Mesothelial cell of epicardium (in vitro differentiated cells): ENCODE measurements around the gene ATP11C. TPM values are rescaled to one million over a fixed set of nuclear protein-coding genes. Genes with fewer than 3 reads are reported as not detected.
"Not testable (repeated sequence)": the region's sequence is repeated elsewhere in the genome, so short reads cannot be mapped to it uniquely, and the experiment has no call there.

Source experiments
- DNase-seq, 2 experiments: peaks; one replicate each; pipeline ENCODE4 v3.0.0; 2021; ENCODE audit warnings: low spot score in 2 of 2; ENCODE audit not compliant: unreplicated experiment in 2 of 2
- H3K27ac Mint-ChIP-seq: 2 replicates; pipeline ENCODE4 v1.8.0; 2021; ENCODE audit warnings: mixed read lengths
- H3K27me3 Mint-ChIP-seq: 2 replicates; pipeline ENCODE4 v1.8.0; 2021; ENCODE audit warnings: low read depth, mixed read lengths
- H3K36me3 Mint-ChIP-seq: 2 replicates; pipeline ENCODE4 v1.8.0; 2021; ENCODE audit warnings: mixed read lengths
- H3K4me1 Mint-ChIP-seq: 2 replicates; pipeline ENCODE4 v1.8.0; 2021; ENCODE audit warnings: mixed read lengths
- H3K4me3 Mint-ChIP-seq: 2 replicates; pipeline ENCODE4 v1.8.0; 2021; ENCODE audit warnings: mild to moderate bottlenecking, moderate library complexity, mixed read lengths
- H3K9me3 Mint-ChIP-seq: 2 replicates; pipeline ENCODE4 v1.8.0; 2021; ENCODE audit warnings: mixed read lengths
- microRNA-seq: library from miRNA; unstranded; fragments of <30 nt; microRNA quantifications from one replicate; pipeline ENCODE4 v1.2.0, GENCODE V29; 2021; ENCODE audit warnings: inconsistent platforms, mixed read lengths
- total RNA-seq: library from RNA; stranded (reverse); gene quantifications from 3 replicates; pipeline ENCODE4 v1.2.1, GENCODE V29; 2021
- TF ChIP-seq, protein P1 (sequence below): fragments of 200-600 bp; sonication (generic); IDR thresholded peaks from one replicate; pipeline ENCODE4 v1.5.0; 2021; ENCODE audit warnings: antibody characterized with exemption; ENCODE audit not compliant: unreplicated experiment

ATP11C gene
- total RNA-seq, 1 donor from 2014 or later, result 22.1 TPM

DNA sequence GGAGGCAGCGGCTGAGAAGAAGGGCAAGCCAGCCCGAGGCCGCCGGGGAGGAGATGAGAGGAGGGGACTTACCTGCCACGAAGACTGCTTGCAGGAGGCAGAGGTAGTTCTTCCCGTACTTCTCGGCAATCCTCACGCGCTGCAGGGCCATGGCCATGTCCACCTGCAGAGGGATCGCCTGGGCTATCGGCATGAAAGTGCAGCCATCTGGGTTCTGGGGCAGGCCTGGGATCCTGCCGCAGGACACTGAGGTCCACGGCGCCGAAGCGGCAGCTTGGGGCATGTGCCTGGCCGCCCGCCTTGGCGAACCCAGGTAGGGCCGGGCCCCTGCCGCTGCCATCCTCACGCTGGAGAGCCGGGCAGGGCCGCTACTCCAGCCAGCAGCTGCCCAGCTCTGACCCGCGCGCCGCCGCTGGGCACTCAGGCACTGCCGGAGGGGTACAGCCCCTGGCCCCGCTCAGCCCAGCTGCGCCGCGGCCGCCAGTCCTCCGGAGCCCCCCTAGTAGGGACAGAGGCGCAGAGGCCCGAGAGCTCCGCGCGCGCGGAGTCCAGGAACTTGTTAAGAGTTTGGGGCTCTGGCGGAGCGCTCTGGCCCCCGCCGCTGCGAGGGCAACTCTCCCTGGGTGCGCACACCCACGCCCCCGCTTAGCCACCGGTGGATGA, 240.9 kb downstream of the ATP11C start:
- H3K27me3 Mint-ChIP-seq, result peaks cover 49% of the 10 kb centered on the region
- no peak for DNase-seq
- no peaks in the 10 kb centered on the region for H3K36me3 Mint-ChIP-seq

DNA sequence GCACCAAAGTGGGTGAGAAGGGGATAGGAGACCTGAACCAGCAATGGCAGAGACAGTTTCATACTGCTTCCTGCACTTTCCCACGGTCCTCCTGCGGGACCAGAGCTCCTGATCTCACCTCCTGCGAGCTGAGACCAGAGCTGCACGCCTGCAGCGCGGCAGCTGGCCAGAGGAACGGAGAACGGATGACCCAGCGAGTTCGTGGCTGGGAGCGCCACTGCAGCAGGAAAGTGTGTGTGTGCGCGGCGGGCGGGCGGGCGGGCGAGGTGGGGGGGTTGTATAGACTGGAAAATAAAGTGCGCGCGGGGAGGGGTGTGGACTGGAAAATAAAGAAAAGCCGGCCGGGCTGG, 241.4 kb downstream of the ATP11C start:
- H3K9me3 Mint-ChIP-seq, result peaks cover 11% of the 10 kb centered on the region
- H3K4me1 Mint-ChIP-seq, result peaks cover 3% of the 10 kb centered on the region
- H3K27me3 Mint-ChIP-seq, result peaks cover 49% of the 10 kb centered on the region

More for the DNA sequence above, 240.9 kb downstream of the ATP11C start:
- TF ChIP-seq, protein P1, sequence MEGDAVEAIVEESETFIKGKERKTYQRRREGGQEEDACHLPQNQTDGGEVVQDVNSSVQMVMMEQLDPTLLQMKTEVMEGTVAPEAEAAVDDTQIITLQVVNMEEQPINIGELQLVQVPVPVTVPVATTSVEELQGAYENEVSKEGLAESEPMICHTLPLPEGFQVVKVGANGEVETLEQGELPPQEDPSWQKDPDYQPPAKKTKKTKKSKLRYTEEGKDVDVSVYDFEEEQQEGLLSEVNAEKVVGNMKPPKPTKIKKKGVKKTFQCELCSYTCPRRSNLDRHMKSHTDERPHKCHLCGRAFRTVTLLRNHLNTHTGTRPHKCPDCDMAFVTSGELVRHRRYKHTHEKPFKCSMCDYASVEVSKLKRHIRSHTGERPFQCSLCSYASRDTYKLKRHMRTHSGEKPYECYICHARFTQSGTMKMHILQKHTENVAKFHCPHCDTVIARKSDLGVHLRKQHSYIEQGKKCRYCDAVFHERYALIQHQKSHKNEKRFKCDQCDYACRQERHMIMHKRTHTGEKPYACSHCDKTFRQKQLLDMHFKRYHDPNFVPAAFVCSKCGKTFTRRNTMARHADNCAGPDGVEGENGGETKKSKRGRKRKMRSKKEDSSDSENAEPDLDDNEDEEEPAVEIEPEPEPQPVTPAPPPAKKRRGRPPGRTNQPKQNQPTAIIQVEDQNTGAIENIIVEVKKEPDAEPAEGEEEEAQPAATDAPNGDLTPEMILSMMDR, result no peak
- Mint-ChIP-seq H3K27ac (no peak overlapping the region), H3K9me3 (peaks cover 6% of the 10 kb centered on the region), H3K4me3 (peak overlapping the region; percentile 66), H3K4me1 (peaks cover 3% of the 10 kb centered on the region)

DNA sequence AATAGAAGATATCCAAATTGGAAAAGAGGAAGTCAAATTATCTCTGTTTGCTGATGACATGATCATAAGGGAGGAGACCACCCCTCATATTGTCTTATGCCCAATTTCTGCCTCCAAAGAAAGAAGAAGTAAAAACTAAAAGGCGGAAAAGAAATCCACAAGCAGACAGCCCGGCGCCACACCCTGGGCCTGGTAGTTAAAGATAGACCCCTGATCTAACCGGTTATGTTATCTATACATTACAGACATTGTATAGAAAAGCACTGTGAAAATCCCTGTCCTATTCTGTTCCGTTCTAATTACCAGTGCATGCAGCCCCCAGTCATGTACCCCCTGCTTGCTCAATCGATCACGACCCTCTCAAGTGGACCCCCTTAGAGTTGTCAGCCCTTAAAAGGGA, 247.7 kb downstream of the ATP11C start:
- not testable (repeated sequence) for H3K4me3 Mint-ChIP-seq, H3K27ac Mint-ChIP-seq, DNase-seq, H3K36me3 Mint-ChIP-seq, H3K4me1 Mint-ChIP-seq
- Mint-ChIP-seq H3K9me3 (peaks cover 29% of the 10 kb centered on the region), H3K27me3 (peaks cover 11% of the 10 kb centered on the region)

More for the DNA sequence above, 241.4 kb downstream of the ATP11C start:
- no peak for DNase-seq
- TF ChIP-seq, protein P1, result no peak
- peak overlapping the region; percentile 66 for H3K4me3 Mint-ChIP-seq
- H3K36me3 Mint-ChIP-seq, result no peaks in the 10 kb centered on the region
- no peak overlapping the region for H3K27ac Mint-ChIP-seq

DNA sequence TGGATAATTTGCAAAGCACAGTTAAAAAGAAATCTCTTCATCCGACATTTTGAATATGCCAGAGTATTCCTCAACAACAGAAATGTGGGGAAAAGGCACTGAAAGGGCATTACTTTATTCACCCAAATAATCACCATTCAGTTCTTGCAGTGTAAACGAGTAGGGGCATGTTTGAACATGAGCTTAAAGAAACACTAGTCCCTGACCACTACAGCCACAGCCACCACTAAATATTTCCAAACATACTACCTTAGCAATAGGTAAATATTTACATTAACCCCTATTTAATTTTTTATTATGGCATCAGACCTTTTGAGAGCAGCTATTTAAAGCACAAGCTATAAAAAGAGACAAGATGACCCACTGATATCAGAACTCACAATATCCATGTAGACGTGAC, 252.5 kb downstream of the ATP11C start:
- no peak for DNase-seq
- Mint-ChIP-seq H3K27ac (no peak overlapping the region), H3K9me3 (peaks cover 26% of the 10 kb centered on the region), H3K4me1 (no peaks in the 10 kb centered on the region), H3K27me3 (no peaks in the 10 kb centered on the region), H3K36me3 (no peaks in the 10 kb centered on the region), H3K4me3 (no peak overlapping the region)
- TF ChIP-seq, protein P1, result no peak

Small RNA genes lying within 50 kb of the gene (microRNA-seq; reads per million reads assigned to microRNA genes)
- 226 reads per million, percentile 68 among the genes with 10 or more reads in this experiment for gene MIR505

Other genes with a start within 250 kb of the ATP11C start
- 0.11 to 0.16 TPM in 2 of 3 replicates, not detected in the other for gene MCF2, start 224.9 kb downstream of the ATP11C start, total RNA-seq
- gene CXorf66, start 32.5 kb upstream of the ATP11C start, total RNA-seq, result not detected in 3 replicates